DOHH2 (cell line): ENCODE results near the gene TIMM17A.
"Not testable (repeated sequence)": the region's sequence is repeated elsewhere in the genome, so short reads cannot be mapped to it uniquely, and the experiment has no call there.

Experiments used
- H3F3A ChIP-seq: fragments of 200-600 bp; sonication (generic), shearing (Covaris generic); 2 replicates; pipeline ENCODE4 v1.6.0; 2016; ENCODE audit warnings: antibody characterized with exemption, mild to moderate bottlenecking; ENCODE audit not compliant: control insufficient read depth, insufficient read depth
- H3K27ac ChIP-seq: fragments of 200-600 bp; sonication (generic); 2 replicates; pipeline ENCODE4 v1.5.1; 2014; ENCODE audit warnings: low read depth, mild to moderate bottlenecking, low read length, moderate library complexity
- H3K27me3 ChIP-seq: fragments of 200-600 bp; sonication (generic); 2 replicates; pipeline ENCODE4 v1.6.1; 2014; ENCODE audit warnings: mild to moderate bottlenecking, low read length, mixed read lengths; ENCODE audit not compliant: control insufficient read depth
- H3K36me3 ChIP-seq: fragments of 200-600 bp; sonication (generic); 2 replicates; pipeline ENCODE4 v1.6.1; 2014; ENCODE audit warnings: mild to moderate bottlenecking, low read length, moderate library complexity, mixed read lengths; ENCODE audit not compliant: control insufficient read depth
- H3K4me1 ChIP-seq: fragments of 200-600 bp; sonication (generic); 2 replicates; pipeline ENCODE4 v1.6.1; 2014; ENCODE audit warnings: mild to moderate bottlenecking, low read length, mixed read lengths; ENCODE audit not compliant: control insufficient read depth
- H3K4me2 ChIP-seq: fragments of 200-600 bp; sonication (generic); 2 replicates; pipeline ENCODE4 v1.6.0; 2014; ENCODE audit warnings: mild to moderate bottlenecking, low read length, moderate library complexity
- H3K4me3 ChIP-seq: fragments of 200-600 bp; sonication (generic); 2 replicates; pipeline ENCODE4 v1.5.1; 2014; ENCODE audit warnings: mild to moderate bottlenecking, low read length, mixed read lengths
- H3K79me2 ChIP-seq: fragments of 200-600 bp; sonication (generic); 2 replicates; pipeline ENCODE4 v1.6.1; 2014; ENCODE audit warnings: mild to moderate bottlenecking, low read length, mixed read lengths; ENCODE audit not compliant: control insufficient read depth
- H3K9me2 ChIP-seq: fragments of 200-600 bp; sonication (generic); replicated peaks from 2 replicates; pipeline ENCODE4 v1.6.1; 2014; ENCODE audit warnings: mild to moderate bottlenecking, low read length, mixed read lengths; ENCODE audit not compliant: control insufficient read depth
- H3K9me3 ChIP-seq: fragments of 200-600 bp; sonication (generic); 2 replicates; pipeline ENCODE4 v1.6.1; 2014; ENCODE audit warnings: antibody characterized with exemption, low read length, mixed read lengths; ENCODE audit not compliant: control insufficient read depth, insufficient read depth
- H4K20me1 ChIP-seq: fragments of 200-600 bp; sonication (generic); 2 replicates; pipeline ENCODE4 v1.6.0; 2014; ENCODE audit warnings: low read depth, mild to moderate bottlenecking, antibody characterized with exemption, low read length, moderate library complexity; ENCODE audit not compliant: control insufficient read depth, insufficient read depth
- EZH2phosphoT487 ChIP-seq: fragments of 200-600 bp; sonication (generic); IDR thresholded peaks from 2 replicates; pipeline ENCODE4 v1.6.1; 2017; ENCODE audit warnings: borderline replicate concordance, mild to moderate bottlenecking, antibody characterized with exemption, low read length, moderate library complexity, mixed read lengths
- TF ChIP-seq, protein P1 (sequence below): fragments of 200-600 bp; sonication (generic); IDR thresholded peaks from one replicate; pipeline ENCODE4 v1.5.1; 2014; ENCODE audit warnings: antibody characterized with exemption, mild to moderate bottlenecking, low read depth, low read length; ENCODE audit not compliant: poor library complexity, severe bottlenecking

The TIMM17A gene

DNA sequence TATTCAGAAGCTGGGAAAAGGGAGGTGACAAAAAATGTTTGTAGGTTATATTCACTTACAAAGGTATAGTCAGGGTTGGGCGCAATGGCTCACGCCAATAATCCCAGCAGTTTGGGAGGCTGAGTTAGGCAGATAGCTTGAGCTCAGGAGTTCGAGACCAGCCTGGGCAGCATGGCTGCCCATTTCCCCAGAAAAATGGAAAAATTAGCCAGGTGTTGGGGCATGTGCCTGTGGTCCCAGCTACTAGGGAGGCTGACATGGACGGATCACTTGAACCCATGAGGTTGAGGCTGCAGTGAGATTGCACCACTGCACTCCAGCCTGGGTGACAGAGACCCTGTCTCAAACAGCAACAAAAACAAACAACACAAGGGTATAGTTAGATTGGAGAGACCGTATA, 3.0 kb downstream of the TIMM17A start:
- H3K36me3 ChIP-seq: peaks cover 66% of the 10 kb centered on the region

DNA sequence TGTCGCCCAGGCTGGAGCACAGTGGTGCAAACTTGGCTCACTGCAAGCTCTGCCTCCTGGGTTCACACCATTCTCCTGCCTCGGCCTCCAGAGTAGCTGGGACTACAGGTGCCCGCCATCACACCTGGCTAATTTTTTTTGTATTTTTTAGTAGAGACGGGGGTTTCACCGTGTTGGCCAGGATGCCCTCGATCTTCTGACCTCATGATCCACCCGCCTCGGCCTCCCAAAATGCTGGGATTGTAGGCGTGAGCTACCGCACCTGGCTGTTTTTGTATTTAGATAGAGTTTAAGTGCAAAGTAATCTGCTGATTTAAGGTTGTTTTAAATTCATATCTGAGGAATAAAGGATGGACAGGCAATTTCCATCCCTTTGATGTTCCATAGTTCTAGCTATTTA, 7.1 kb downstream of the TIMM17A start:
- not testable (repeated sequence) for H3K27me3 ChIP-seq, H3K9me2 ChIP-seq, H3K9me3 ChIP-seq, H3K27ac ChIP-seq, H3K4me1 ChIP-seq, H3F3A ChIP-seq, H4K20me1 ChIP-seq, H3K4me2 ChIP-seq, H3K4me3 ChIP-seq
- peaks cover 22% of the 10 kb centered on the region for H3K79me2 ChIP-seq
- peaks cover 81% of the 10 kb centered on the region for H3K36me3 ChIP-seq

More for the DNA sequence above, 3.0 kb downstream of the TIMM17A start:
- H3K27me3 ChIP-seq: no peaks in the 10 kb centered on the region
- H3K79me2 ChIP-seq: peaks cover 52% of the 10 kb centered on the region
- no peaks in the 10 kb centered on the region for H4K20me1 ChIP-seq
- H3K4me1 ChIP-seq: peaks cover 25% of the 10 kb centered on the region
- no peak overlapping the region for H3K4me2 ChIP-seq
- no peaks in the 10 kb centered on the region for H3F3A ChIP-seq
- H3K27ac ChIP-seq: no peak overlapping the region
- H3K9me3 ChIP-seq: no peaks in the 10 kb centered on the region
- TF ChIP-seq, protein P1, sequence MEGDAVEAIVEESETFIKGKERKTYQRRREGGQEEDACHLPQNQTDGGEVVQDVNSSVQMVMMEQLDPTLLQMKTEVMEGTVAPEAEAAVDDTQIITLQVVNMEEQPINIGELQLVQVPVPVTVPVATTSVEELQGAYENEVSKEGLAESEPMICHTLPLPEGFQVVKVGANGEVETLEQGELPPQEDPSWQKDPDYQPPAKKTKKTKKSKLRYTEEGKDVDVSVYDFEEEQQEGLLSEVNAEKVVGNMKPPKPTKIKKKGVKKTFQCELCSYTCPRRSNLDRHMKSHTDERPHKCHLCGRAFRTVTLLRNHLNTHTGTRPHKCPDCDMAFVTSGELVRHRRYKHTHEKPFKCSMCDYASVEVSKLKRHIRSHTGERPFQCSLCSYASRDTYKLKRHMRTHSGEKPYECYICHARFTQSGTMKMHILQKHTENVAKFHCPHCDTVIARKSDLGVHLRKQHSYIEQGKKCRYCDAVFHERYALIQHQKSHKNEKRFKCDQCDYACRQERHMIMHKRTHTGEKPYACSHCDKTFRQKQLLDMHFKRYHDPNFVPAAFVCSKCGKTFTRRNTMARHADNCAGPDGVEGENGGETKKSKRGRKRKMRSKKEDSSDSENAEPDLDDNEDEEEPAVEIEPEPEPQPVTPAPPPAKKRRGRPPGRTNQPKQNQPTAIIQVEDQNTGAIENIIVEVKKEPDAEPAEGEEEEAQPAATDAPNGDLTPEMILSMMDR: no peak
- TF ChIP-seq EZH2phosphoT487: no peak
- no peak overlapping the region for H3K4me3 ChIP-seq
- no peaks in the 10 kb centered on the region for H3K9me2 ChIP-seq

DNA sequence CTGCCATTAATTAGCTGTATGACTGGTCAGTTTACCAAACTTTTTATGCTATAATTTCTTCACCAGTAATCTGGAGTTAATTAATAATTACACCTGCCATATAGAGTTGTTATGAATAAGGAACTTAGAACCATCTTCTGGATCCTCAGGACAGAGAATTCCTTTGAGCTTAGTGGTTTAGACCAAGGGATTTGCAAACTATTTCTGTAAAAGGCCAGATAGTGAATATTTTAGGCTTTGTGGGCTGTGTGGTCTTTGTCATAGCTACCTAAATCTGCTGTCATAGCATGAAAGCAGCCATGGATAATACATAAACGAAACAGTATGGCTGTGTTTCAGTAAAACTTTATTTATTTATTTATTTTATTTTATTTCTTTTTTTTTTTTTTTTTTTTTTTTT, 9.0 kb downstream of the TIMM17A start:
- Histone ChIP-seq H3K4me2 (no peak overlapping the region), H3K4me1 (peaks cover 8% of the 10 kb centered on the region), H3K27me3 (no peaks in the 10 kb centered on the region), H4K20me1 (peaks cover 2% of the 10 kb centered on the region; the same call in 1 of the 2 replicates), H3K36me3 (peaks cover 79% of the 10 kb centered on the region), H3K9me2 (no peaks in the 10 kb centered on the region), H3K9me3 (no peaks in the 10 kb centered on the region), H3F3A (peaks cover 9% of the 10 kb centered on the region; the same call in 1 of the 2 replicates), H3K79me2 (peaks cover 6% of the 10 kb centered on the region), H3K27ac (no peak overlapping the region), H3K4me3 (no peak overlapping the region)
- TF ChIP-seq EZH2phosphoT487: no peak
- TF ChIP-seq, protein P1: no peak

DNA sequence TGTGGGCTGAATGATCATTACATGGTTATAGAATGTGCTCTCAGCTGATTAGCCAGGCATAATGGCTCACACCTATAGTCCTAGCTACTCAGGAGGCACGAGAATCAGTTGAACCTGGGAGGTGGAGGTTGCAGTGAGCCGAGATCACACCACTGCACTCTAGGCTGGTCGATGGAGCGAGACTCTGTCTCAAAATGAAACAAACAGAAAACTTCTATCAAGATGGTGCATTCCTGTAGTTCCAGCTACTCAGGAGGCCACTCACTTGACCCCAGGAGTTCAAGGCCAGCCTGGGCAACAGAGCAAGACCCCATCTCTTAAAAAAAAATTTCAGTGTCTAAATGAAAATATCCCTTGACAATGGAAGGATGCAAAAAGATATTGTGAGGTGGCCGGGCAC, 10.9 kb downstream of the TIMM17A start:
- Histone ChIP-seq H4K20me1 (peaks cover 5% of the 10 kb centered on the region; the same call in 1 of the 2 replicates), H3K4me2 (no peak overlapping the region), H3K9me3 (no peaks in the 10 kb centered on the region), H3K4me1 (peaks cover 8% of the 10 kb centered on the region), H3K79me2 (peaks cover 6% of the 10 kb centered on the region), H3K36me3 (peaks cover 86% of the 10 kb centered on the region), H3F3A (peaks cover 19% of the 10 kb centered on the region), H3K27ac (no peak overlapping the region), H3K9me2 (no peaks in the 10 kb centered on the region), H3K27me3 (no peaks in the 10 kb centered on the region), H3K4me3 (no peak overlapping the region)
- no peak for TF ChIP-seq EZH2phosphoT487
